ENCODE measurements around the gene HSPA1A.
A peak's percentile ranks its signal among the peaks of the same experiment; 100 is the strongest.

HSPA1A gene

GRCh38 chr6:31834367-31835250 lies 19.3 kb downstream of the HSPA1A start:
- H3K36me3 ChIP-seq (ENCODE audit: insufficient read depth, low read length): peaks cover 49% of the 10 kb centered on the region
- H3K4me1 ChIP-seq (ENCODE audit: insufficient read depth, low read length, severe bottlenecking): peaks cover 69% of the 10 kb centered on the region
- no peak for TF ChIP-seq EZH2 (IDR thresholded peaks at IDR 0.05; ENCODE audit: borderline replicate concordance, low read length)
- TF ChIP-seq, protein P1, sequence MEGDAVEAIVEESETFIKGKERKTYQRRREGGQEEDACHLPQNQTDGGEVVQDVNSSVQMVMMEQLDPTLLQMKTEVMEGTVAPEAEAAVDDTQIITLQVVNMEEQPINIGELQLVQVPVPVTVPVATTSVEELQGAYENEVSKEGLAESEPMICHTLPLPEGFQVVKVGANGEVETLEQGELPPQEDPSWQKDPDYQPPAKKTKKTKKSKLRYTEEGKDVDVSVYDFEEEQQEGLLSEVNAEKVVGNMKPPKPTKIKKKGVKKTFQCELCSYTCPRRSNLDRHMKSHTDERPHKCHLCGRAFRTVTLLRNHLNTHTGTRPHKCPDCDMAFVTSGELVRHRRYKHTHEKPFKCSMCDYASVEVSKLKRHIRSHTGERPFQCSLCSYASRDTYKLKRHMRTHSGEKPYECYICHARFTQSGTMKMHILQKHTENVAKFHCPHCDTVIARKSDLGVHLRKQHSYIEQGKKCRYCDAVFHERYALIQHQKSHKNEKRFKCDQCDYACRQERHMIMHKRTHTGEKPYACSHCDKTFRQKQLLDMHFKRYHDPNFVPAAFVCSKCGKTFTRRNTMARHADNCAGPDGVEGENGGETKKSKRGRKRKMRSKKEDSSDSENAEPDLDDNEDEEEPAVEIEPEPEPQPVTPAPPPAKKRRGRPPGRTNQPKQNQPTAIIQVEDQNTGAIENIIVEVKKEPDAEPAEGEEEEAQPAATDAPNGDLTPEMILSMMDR (IDR thresholded peaks at IDR 0.05; ENCODE audit: low read length): no peak
- H3K27me3 ChIP-seq (ENCODE audit: insufficient read depth, low read length): no peaks in the 10 kb centered on the region
- peak overlapping the region; percentile 97 for H3K27ac ChIP-seq (ENCODE audit: low read depth, low read length, poor library complexity, severe bottlenecking)
- H3K4me3 ChIP-seq (ENCODE audit: low read depth, low read length, poor library complexity, severe bottlenecking): peak overlapping the region; percentile 96
- H4K20me1 ChIP-seq (ENCODE audit: insufficient read depth, low read length): no peaks in the 10 kb centered on the region
- peaks cover 53% of the 10 kb centered on the region for H3K79me2 ChIP-seq (ENCODE audit: insufficient read depth, low read length)
- peaks cover 18% of the 10 kb centered on the region for H3F3A ChIP-seq (ENCODE audit: insufficient read depth, low read length)
- peak overlapping the region; percentile 99 for H3K9ac ChIP-seq (ENCODE audit: low read length)
- H2AFZ ChIP-seq (ENCODE audit: low read length): no peak overlapping the region
- no peaks in the 10 kb centered on the region for H3K9me3 ChIP-seq (ENCODE audit: low read length)
- H3K4me2 ChIP-seq (ENCODE audit: low read length): peak overlapping the region; percentile 95
- H3K9me2 ChIP-seq (ENCODE audit: low read depth, low read length): no peaks in the 10 kb centered on the region

GRCh38 chr6:31836047-31836473 lies 20.7 kb downstream of the HSPA1A start:
- Histone ChIP-seq H3K9me3 (ENCODE audit: low read length) (no peaks in the 10 kb centered on the region), H3K79me2 (ENCODE audit: insufficient read depth, low read length) (peaks cover 40% of the 10 kb centered on the region), H3K36me3 (ENCODE audit: insufficient read depth, low read length) (peaks cover 63% of the 10 kb centered on the region), H3K4me2 (ENCODE audit: low read length) (peak overlapping the region; percentile 95), H3F3A (ENCODE audit: insufficient read depth, low read length) (peaks cover 30% of the 10 kb centered on the region), H3K4me3 (ENCODE audit: low read depth, low read length, poor library complexity, severe bottlenecking) (peak overlapping the region; percentile 96), H3K9ac (ENCODE audit: low read length) (peak overlapping the region; percentile 99), H3K9me2 (ENCODE audit: low read depth, low read length) (no peaks in the 10 kb centered on the region), H4K20me1 (ENCODE audit: insufficient read depth, low read length) (no peaks in the 10 kb centered on the region), H2AFZ (ENCODE audit: low read length) (no peak overlapping the region), H3K27me3 (ENCODE audit: insufficient read depth, low read length) (no peaks in the 10 kb centered on the region), H3K4me1 (ENCODE audit: insufficient read depth, low read length, severe bottlenecking) (peaks cover 65% of the 10 kb centered on the region), H3K27ac (ENCODE audit: low read depth, low read length, poor library complexity, severe bottlenecking) (peak overlapping the region; percentile 97)
- no peak for TF ChIP-seq EZH2 (IDR thresholded peaks at IDR 0.05; ENCODE audit: borderline replicate concordance, low read length)
- TF ChIP-seq, protein P1 (IDR thresholded peaks at IDR 0.05; ENCODE audit: low read length): no peak

DNA sequence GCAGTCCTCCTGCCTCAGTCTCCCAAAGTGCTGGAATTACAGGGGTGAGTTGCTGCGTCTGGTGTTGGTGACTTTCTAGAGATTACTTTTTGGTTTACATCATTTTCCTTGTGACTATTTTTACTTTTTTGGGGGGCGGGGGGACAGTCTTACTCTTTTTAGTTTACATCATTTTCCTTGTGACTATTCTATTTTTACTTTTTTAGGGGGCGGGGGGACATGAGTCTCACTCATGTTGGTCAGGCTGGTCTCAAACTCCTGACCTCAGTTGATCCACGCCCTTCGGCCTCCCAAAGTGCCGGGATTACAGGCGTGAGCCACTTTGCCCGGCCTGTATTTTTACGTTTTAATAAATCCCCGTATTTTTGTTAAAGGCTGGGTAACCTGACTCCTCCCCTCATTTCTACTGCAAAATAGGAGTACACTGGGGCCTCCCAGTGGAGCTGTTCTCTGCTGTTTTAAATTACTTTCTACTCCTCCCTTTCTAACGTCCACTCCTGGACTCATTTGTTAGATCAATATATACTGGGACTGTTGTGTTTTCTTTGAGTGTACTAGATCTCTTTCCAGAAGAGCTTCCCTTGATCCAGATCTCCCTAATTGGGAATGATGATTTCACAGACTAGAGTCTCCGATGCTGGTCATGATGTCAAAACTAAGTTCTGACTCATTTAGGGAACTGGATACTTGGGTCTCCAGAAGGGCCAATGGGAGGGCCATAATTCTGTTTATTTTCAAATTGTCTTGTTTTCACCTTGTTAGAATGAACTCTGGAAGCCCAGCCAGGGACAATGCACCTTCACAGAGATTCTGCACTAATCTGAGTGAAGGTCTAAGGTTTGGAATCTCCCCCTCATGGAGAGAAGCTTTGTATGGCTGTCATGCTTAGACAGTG lies 21.4 kb downstream of the HSPA1A start:
- Histone ChIP-seq H3K4me2 (ENCODE audit: low read length) (peak overlapping the region; percentile 95), H3K36me3 (ENCODE audit: insufficient read depth, low read length) (peaks cover 66% of the 10 kb centered on the region), H3K27ac (ENCODE audit: low read depth, low read length, poor library complexity, severe bottlenecking) (peak overlapping the region; percentile 97), H3K9me2 (ENCODE audit: low read depth, low read length) (no peaks in the 10 kb centered on the region), H3F3A (ENCODE audit: insufficient read depth, low read length) (peaks cover 30% of the 10 kb centered on the region), H3K79me2 (ENCODE audit: insufficient read depth, low read length) (peaks cover 33% of the 10 kb centered on the region), H3K4me3 (ENCODE audit: low read depth, low read length, poor library complexity, severe bottlenecking) (peak overlapping the region; percentile 96), H3K27me3 (ENCODE audit: insufficient read depth, low read length) (no peaks in the 10 kb centered on the region), H3K4me1 (ENCODE audit: insufficient read depth, low read length, severe bottlenecking) (peaks cover 59% of the 10 kb centered on the region), H2AFZ (ENCODE audit: low read length) (no peak overlapping the region), H3K9ac (ENCODE audit: low read length) (peak overlapping the region; percentile 99), H4K20me1 (ENCODE audit: insufficient read depth, low read length) (no peaks in the 10 kb centered on the region), H3K9me3 (ENCODE audit: low read length) (no peaks in the 10 kb centered on the region)
- TF ChIP-seq EZH2 (IDR thresholded peaks at IDR 0.05; ENCODE audit: borderline replicate concordance, low read length): no peak
- TF ChIP-seq, protein P1 (IDR thresholded peaks at IDR 0.05; ENCODE audit: low read length): peak; percentile 9; the same call in 1 of the 2 replicates

Measured in OCI-LY1 (cell line).